Liver (tissue), 9 donors: ENCODE data around the gene CCL27. TPM values are rescaled to one million over a fixed set of nuclear protein-coding genes. Genes with fewer than 3 reads are reported as not detected.

ENCODE experiments used
- DNase-seq: peaks from one replicate; pipeline ENCODE4 v3.0.0-alpha.2; 2017; ENCODE audit warnings: low spot score
- H3K27ac ChIP-seq, 2 donors: one replicate each; pipeline ENCODE4 v1.7.0; 2013; ENCODE audit warnings: inconsistent platforms in 2 of 2, low read length in 2 of 2, control low read depth in 1 of 2, low read depth in 1 of 2, mild to moderate bottlenecking in 1 of 2
- H3K27me3 ChIP-seq, 4 donors: one replicate each; pipeline versions ENCODE4 v1.6.1 to v1.7.0; 2013; ENCODE audit warnings: low read length in 3 of 4, inconsistent platforms in 1 of 4, mild to moderate bottlenecking in 1 of 4, moderate library complexity in 1 of 4; ENCODE audit not compliant: control insufficient read depth in 4 of 4, insufficient read depth in 4 of 4
- H3K36me3 ChIP-seq, 4 donors: one replicate each; pipeline versions ENCODE4 v1.6.1 to v1.7.0; 2013; ENCODE audit warnings: low read length in 3 of 4, mild to moderate bottlenecking in 3 of 4, low read depth in 1 of 4, moderate library complexity in 1 of 4; ENCODE audit not compliant: control insufficient read depth in 4 of 4, insufficient read depth in 3 of 4
- H3K4me1 ChIP-seq, 4 donors: one replicate each; pipeline versions ENCODE4 v1.6.1 to v1.7.0; 2013; ENCODE audit warnings: low read length in 3 of 4, mild to moderate bottlenecking in 3 of 4, moderate library complexity in 1 of 4; ENCODE audit not compliant: control insufficient read depth in 4 of 4, insufficient read depth in 4 of 4
- H3K4me3 ChIP-seq, 3 donors: one replicate each; pipeline versions ENCODE4 v1.6.1 to v1.7.0; 2013; ENCODE audit warnings: low read length in 3 of 3, control low read depth in 1 of 3, low read depth in 1 of 3, mild to moderate bottlenecking in 1 of 3
- H3K9ac ChIP-seq, 2 donors: one replicate each; pipeline ENCODE4 v1.7.0; 2013; ENCODE audit warnings: low read length in 2 of 2, mild to moderate bottlenecking in 2 of 2, moderate library complexity in 2 of 2, control low read depth in 1 of 2, low read depth in 1 of 2
- H3K9me3 ChIP-seq, 4 donors: one replicate each; pipeline versions ENCODE4 v1.6.1 to v1.7.0; 2013; ENCODE audit warnings: low read length in 3 of 4; ENCODE audit not compliant: control insufficient read depth in 4 of 4
- EGR1 ChIP-seq, 2 donors: IDR thresholded peaks; 2 replicates each; pipeline ENCODE4 v1.6.1; 2016 to 2018; ENCODE audit warnings: antibody characterized with exemption in 2 of 2, low read depth in 2 of 2
- FOXA1 ChIP-seq: IDR thresholded peaks from 2 replicates; pipeline ENCODE4 v1.6.1; 2016; ENCODE audit warnings: antibody characterized with exemption
- FOXA2 ChIP-seq: IDR thresholded peaks from 2 replicates; pipeline ENCODE4 v1.6.1; 2016; ENCODE audit warnings: antibody characterized with exemption
- GABPA ChIP-seq, 2 donors: IDR thresholded peaks in 1 of 2; conservative IDR thresholded peaks in 1 of 2; 2 replicates each; pipeline ENCODE4 v1.6.1; 2016; ENCODE audit warnings: antibody characterized with exemption in 2 of 2, mild to moderate bottlenecking in 1 of 2, moderate library complexity in 1 of 2
- HNF4A ChIP-seq, 2 donors: conservative IDR thresholded peaks; 2 replicates each; pipeline ENCODE4 v1.6.1; 2016; ENCODE audit warnings: antibody characterized with exemption in 2 of 2, mild to moderate bottlenecking in 2 of 2
- HNF4G ChIP-seq: IDR thresholded peaks from 2 replicates; pipeline ENCODE4 v1.6.1; 2016; ENCODE audit warnings: antibody characterized with exemption
- RAD21 ChIP-seq, 2 donors: IDR thresholded peaks; 2 replicates each; pipeline ENCODE4 v1.6.1; 2016; ENCODE audit warnings: antibody characterized with exemption in 2 of 2, mild to moderate bottlenecking in 2 of 2
- SP1 ChIP-seq: IDR thresholded peaks from 2 replicates; pipeline ENCODE4 v1.6.1; 2018; ENCODE audit warnings: antibody characterized with exemption, mild to moderate bottlenecking
- TAF1 ChIP-seq: conservative IDR thresholded peaks from 2 replicates; pipeline ENCODE4 v1.6.1; 2016; ENCODE audit warnings: antibody characterized with exemption, mild to moderate bottlenecking
- YY1 ChIP-seq: IDR thresholded peaks from 2 replicates; pipeline ENCODE4 v1.6.1; 2016; ENCODE audit warnings: antibody characterized with exemption, mild to moderate bottlenecking
- WGBS: extraction: QIAGEN DNeasy Blood & Tissue Kit; methylation state at CpG from one replicate; pipeline ENCODE4 v1.1.7; 2013; 5-methylcytosine and 5-hydroxymethylcytosine counted together
- polyA plus RNA-seq, 2 donors: library from polyadenylated mRNA; stranded (reverse) in 1 of 2; unstranded in 1 of 2; fragments of 200-250 nt in 1 of 2; fragments of >200 nt in 1 of 2; fragmentation: Nextera tagmentation in 1 of 2; extraction: Ambion mirVana in 1 of 2; gene quantifications; one replicate each; pipeline versions ENCODE4 v1.2.1 to v1.2.3, GENCODE V29; 2013 to 2015
- total RNA-seq, 2 donors: library from RNA; depleted of rRNA; stranded (reverse); fragments of >200 nt; gene quantifications; one replicate each; pipeline ENCODE4 v1.2.3, GENCODE V29; 2014
- TF ChIP-seq, protein P1 (sequence below): IDR thresholded peaks from 2 replicates; pipeline ENCODE4 v1.6.1; 2016; ENCODE audit warnings: antibody characterized with exemption
- TF ChIP-seq, protein P2 (sequence below): fragments of 150-350 bp; IDR thresholded peaks from 2 replicates; pipeline ENCODE4 v1.5.1; 2017; ENCODE audit warnings: improper control_type of control experiment, low read depth, low read length; ENCODE audit not compliant: missing input control
- TF ChIP-seq, protein P3 (sequence below): IDR thresholded peaks from 2 replicates; pipeline ENCODE4 v1.6.1; 2016; ENCODE audit warnings: antibody characterized with exemption, mild to moderate bottlenecking
- donor health status: healthy.
- donor health status: healthy.
- donor health status: healthy.
- donor health status: healthy.
- donor health status: healthy.

Gene CCL27
- total and polyA plus RNA-seq, 4 donors: not detected

DNA sequence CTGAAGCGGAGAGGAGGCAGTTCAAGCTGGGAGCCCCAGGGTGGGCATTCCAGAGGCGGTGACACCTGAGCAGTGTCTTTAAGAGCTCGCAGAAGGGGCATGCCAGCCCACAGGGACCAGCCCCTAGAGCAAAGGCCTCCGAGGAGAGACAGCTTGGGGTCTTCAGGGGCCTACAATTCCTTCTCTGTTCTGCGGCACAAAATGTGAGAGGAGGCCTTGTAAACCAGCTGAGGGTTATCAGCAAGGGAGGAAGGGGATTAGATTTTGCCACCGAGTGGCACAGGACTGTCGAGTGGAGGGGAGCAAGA, 24.4 kb downstream of the CCL27 start:
- peaks cover 12 to 53% (median 49%) of the 10 kb centered on the region in 4 donors for H3K4me1 ChIP-seq
- TF ChIP-seq FOXA1: no peak
- no peak for TF ChIP-seq HNF4A (conservative IDR thresholded peaks at IDR 0.05)
- TF ChIP-seq, protein P1, sequence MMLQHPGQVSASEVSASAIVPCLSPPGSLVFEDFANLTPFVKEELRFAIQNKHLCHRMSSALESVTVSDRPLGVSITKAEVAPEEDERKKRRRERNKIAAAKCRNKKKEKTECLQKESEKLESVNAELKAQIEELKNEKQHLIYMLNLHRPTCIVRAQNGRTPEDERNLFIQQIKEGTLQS: no peak
- TF ChIP-seq, protein P2, sequence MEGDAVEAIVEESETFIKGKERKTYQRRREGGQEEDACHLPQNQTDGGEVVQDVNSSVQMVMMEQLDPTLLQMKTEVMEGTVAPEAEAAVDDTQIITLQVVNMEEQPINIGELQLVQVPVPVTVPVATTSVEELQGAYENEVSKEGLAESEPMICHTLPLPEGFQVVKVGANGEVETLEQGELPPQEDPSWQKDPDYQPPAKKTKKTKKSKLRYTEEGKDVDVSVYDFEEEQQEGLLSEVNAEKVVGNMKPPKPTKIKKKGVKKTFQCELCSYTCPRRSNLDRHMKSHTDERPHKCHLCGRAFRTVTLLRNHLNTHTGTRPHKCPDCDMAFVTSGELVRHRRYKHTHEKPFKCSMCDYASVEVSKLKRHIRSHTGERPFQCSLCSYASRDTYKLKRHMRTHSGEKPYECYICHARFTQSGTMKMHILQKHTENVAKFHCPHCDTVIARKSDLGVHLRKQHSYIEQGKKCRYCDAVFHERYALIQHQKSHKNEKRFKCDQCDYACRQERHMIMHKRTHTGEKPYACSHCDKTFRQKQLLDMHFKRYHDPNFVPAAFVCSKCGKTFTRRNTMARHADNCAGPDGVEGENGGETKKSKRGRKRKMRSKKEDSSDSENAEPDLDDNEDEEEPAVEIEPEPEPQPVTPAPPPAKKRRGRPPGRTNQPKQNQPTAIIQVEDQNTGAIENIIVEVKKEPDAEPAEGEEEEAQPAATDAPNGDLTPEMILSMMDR: no peak
- TF ChIP-seq TAF1: peak; percentile 32
- TF ChIP-seq, protein P3, sequence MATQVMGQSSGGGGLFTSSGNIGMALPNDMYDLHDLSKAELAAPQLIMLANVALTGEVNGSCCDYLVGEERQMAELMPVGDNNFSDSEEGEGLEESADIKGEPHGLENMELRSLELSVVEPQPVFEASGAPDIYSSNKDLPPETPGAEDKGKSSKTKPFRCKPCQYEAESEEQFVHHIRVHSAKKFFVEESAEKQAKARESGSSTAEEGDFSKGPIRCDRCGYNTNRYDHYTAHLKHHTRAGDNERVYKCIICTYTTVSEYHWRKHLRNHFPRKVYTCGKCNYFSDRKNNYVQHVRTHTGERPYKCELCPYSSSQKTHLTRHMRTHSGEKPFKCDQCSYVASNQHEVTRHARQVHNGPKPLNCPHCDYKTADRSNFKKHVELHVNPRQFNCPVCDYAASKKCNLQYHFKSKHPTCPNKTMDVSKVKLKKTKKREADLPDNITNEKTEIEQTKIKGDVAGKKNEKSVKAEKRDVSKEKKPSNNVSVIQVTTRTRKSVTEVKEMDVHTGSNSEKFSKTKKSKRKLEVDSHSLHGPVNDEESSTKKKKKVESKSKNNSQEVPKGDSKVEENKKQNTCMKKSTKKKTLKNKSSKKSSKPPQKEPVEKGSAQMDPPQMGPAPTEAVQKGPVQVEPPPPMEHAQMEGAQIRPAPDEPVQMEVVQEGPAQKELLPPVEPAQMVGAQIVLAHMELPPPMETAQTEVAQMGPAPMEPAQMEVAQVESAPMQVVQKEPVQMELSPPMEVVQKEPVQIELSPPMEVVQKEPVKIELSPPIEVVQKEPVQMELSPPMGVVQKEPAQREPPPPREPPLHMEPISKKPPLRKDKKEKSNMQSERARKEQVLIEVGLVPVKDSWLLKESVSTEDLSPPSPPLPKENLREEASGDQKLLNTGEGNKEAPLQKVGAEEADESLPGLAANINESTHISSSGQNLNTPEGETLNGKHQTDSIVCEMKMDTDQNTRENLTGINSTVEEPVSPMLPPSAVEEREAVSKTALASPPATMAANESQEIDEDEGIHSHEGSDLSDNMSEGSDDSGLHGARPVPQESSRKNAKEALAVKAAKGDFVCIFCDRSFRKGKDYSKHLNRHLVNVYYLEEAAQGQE: no peak
- no peak for DNase-seq
- H3K4me3 ChIP-seq: peak overlapping the region; percentile 73 to 85 (median 77)
- 11% methylated on average over 7 of the region's 7 CpGs for WGBS
- H3K36me3 ChIP-seq: peaks cover 0 to 4% (median 2%) of the 10 kb centered on the region in 4 donors
- no peaks in the 10 kb centered on the region for H3K27me3 ChIP-seq
- peak overlapping the region; percentile 80 to 86 for H3K27ac ChIP-seq
- H3K9me3 ChIP-seq: no peaks in the 10 kb centered on the region
- H3K9ac ChIP-seq: peak overlapping the region; percentile 57 to 87

DNA sequence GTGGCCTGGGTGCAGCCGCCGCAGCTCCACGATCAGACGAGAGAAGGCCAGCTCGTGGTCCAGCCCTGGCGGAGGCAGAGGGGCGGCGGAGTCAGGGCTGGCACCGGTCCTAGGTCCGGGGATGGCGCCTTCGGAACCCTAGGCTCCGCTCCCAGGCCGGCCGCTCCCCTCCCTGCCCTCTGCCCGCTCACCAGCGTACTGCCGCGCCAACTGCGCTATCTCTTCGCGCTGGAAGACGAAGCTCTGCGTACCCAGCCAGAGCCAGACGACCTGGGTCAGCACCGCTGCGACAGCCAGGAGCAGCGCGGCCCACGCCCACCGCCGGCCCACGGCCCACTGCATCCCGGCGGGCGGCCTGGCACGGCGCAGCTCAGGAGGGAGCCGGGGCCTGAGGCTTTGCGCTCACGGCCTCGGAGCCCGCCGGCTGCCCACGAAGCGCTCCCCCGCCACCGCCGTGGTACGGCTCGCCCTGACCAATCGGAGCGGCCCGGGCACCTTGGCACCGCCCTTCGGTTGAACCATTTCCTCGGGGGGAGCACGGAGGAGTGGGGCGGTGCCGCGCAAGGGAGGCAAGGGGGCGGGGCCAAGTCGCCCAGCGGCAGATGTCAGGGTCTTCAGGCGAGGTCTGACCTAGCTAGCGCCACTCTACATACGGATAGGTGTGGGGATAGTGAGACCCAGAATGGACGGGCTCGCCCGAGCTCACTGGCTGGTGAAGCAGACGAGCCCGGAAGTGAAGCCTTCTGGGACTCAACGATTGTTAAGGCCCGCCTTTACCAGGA, 24.9 kb downstream of the CCL27 start, which contains the start of gene SIGMAR1:
Gene SIGMAR1 (minus strand): TSS at position 432 of the 782 bp plus-strand sequence. CDS start 90 bp downstream, at position 342.
- under 1% methylated on average over 74 of the region's 74 CpGs for WGBS
- Histone ChIP-seq H3K4me3 (peak within 1 kb of the TSS; percentile 73 to 85 (median 77)), H3K9ac (peak within 1 kb of the TSS; percentile 57 to 87), H3K9me3 (no peaks in the 10 kb centered on the region), H3K4me1 (peaks cover 12 to 56% (median 53%) of the 10 kb centered on the region in 4 donors), H3K36me3 (peaks cover 0 to 4% (median 2%) of the 10 kb centered on the region in 4 donors), H3K27ac (peak within 1 kb of the TSS; percentile 80 to 86), H3K27me3 (no peaks in the 10 kb centered on the region)
- DNase-seq: peak; percentile 95
- TF ChIP-seq, protein P3: peak; percentile 71
- TF ChIP-seq, protein P1: no peak
- TF ChIP-seq HNF4G (no peak), GABPA (IDR thresholded peaks at IDR 0.05 in 1 of 2, conservative IDR thresholded peaks at IDR 0.05 in 1 of 2) (peak in 1 of 2 donors; percentile 39), RAD21 (IDR thresholded peaks at IDR 0.05) (peak in 1 of 2 donors; percentile 3), EGR1 (IDR thresholded peaks at IDR 0.05; ENCODE audit: low read depth in 2 of 2) (no peak), HNF4A (conservative IDR thresholded peaks at IDR 0.05) (peak; percentile 8 to 15), FOXA2 (no peak), SP1 (peak; percentile 70), YY1 (peak; percentile 58)
